GM19099 (cell line): ENCODE data around the gene MUC4.

Source experiments
- POLR2A ChIP-seq: IDR thresholded peaks from 3 replicates; pipeline ENCODE4 v1.6.1; 2011; ENCODE audit warnings: low read depth; ENCODE audit not compliant: insufficient read length; ENCODE audit errors: extremely low read depth

The MUC4 gene

GRCh38 chr3:195771646-195772300 is 40.0 kb downstream of the MUC4 start:
- no peak for TF ChIP-seq POLR2A

GRCh38 chr3:195770081-195770840 is 41.5 kb downstream of the MUC4 start:
- no peak for TF ChIP-seq POLR2A

GRCh38 chr3:195769551-195769950 is 42.2 kb downstream of the MUC4 start:
- no peak for TF ChIP-seq POLR2A

GRCh38 chr3:195768831-195769303 is 42.9 kb downstream of the MUC4 start:
- TF ChIP-seq POLR2A: no peak

GRCh38 chr3:195768414-195768813 is 43.3 kb downstream of the MUC4 start:
- no peak for TF ChIP-seq POLR2A

GRCh38 chr3:195767792-195768191 is 43.9 kb downstream of the MUC4 start:
- TF ChIP-seq POLR2A: no peak

GRCh38 chr3:195766671-195767070 is 45.1 kb downstream of the MUC4 start:
- no peak for TF ChIP-seq POLR2A

- TF ChIP-seq POLR2A: no peak
These were observed 46.6 kb downstream of the MUC4 start for GRCh38 chr3:195764961-195765706.

GRCh38 chr3:195763843-195764825 is 47.6 kb downstream of the MUC4 start:
- TF ChIP-seq POLR2A: no peak

GRCh38 chr3:195763076-195763830 is 48.5 kb downstream of the MUC4 start:
- TF ChIP-seq POLR2A: no peak

- no peak for TF ChIP-seq POLR2A
These were observed 49.1 kb downstream of the MUC4 start for GRCh38 chr3:195762611-195763010.

GRCh38 chr3:195762249-195762585 is 49.5 kb downstream of the MUC4 start:
- no peak for TF ChIP-seq POLR2A

- no peak for TF ChIP-seq POLR2A
These were observed 50.0 kb downstream of the MUC4 start for GRCh38 chr3:195761567-195762248.
